Trophoblast cell (in vitro differentiated cells and primary cell): ENCODE results near the gene CTIF.

Source experiments
- DNase-seq, 2 donors: peaks; one replicate each; pipeline ENCODE4 v3.0.0-alpha.2; 2016
- H2AFZ ChIP-seq: 2 replicates; pipeline ENCODE4 v1.6.1; 2013; ENCODE audit warnings: low read length, moderate library complexity, mild to moderate bottlenecking; ENCODE audit not compliant: insufficient read depth, poor library complexity
- H2AK5ac ChIP-seq: 2 replicates; pipeline ENCODE4 v1.6.1; 2013; ENCODE audit warnings: mild to moderate bottlenecking, low read length
- H2BK120ac ChIP-seq: 2 replicates; pipeline ENCODE4 v1.6.1; 2013; ENCODE audit warnings: low read length, mild to moderate bottlenecking, moderate library complexity; ENCODE audit not compliant: insufficient read depth, poor library complexity
- H2BK12ac ChIP-seq: 2 replicates; pipeline ENCODE4 v1.6.1; 2013; ENCODE audit warnings: mild to moderate bottlenecking, low read length, moderate library complexity
- H2BK5ac ChIP-seq: 2 replicates; pipeline ENCODE4 v1.6.1; 2013; ENCODE audit warnings: low read length, low read depth, moderate library complexity, mild to moderate bottlenecking; ENCODE audit not compliant: poor library complexity
- H3K14ac ChIP-seq: 2 replicates; pipeline ENCODE4 v1.6.1; 2013; ENCODE audit warnings: mild to moderate bottlenecking, low read length
- H3K18ac ChIP-seq: 2 replicates; pipeline ENCODE4 v1.6.1; 2013; ENCODE audit warnings: mild to moderate bottlenecking, low read length
- H3K23ac ChIP-seq: 2 replicates; pipeline ENCODE4 v1.6.1; 2013; ENCODE audit warnings: low read length
- H3K27ac ChIP-seq: 2 replicates; pipeline ENCODE4 v1.5.1; 2013; ENCODE audit warnings: low read depth, mild to moderate bottlenecking, inconsistent platforms, low read length, moderate library complexity
- H3K27me3 ChIP-seq: 2 replicates; pipeline ENCODE4 v1.6.1; 2013; ENCODE audit warnings: inconsistent platforms, mild to moderate bottlenecking, low read length, moderate library complexity; ENCODE audit not compliant: insufficient read depth
- H3K36me3 ChIP-seq, 2 experiments: 1 replicate in 1 of 2; 2 replicates in 1 of 2; pipeline ENCODE4 v1.6.1; 2013; ENCODE audit warnings: low read length in 2 of 2, mild to moderate bottlenecking in 2 of 2, moderate library complexity in 1 of 2; ENCODE audit not compliant: insufficient read depth in 2 of 2, control insufficient read depth in 1 of 2
- H3K4ac ChIP-seq: 2 replicates; pipeline ENCODE4 v1.6.1; 2013; ENCODE audit warnings: low read depth, mild to moderate bottlenecking, low read length, moderate library complexity
- H3K4me1 ChIP-seq, 2 experiments: 1 replicate in 1 of 2; 2 replicates in 1 of 2; pipeline ENCODE4 v1.6.1; 2013; ENCODE audit warnings: low read length in 2 of 2, mild to moderate bottlenecking in 2 of 2, moderate library complexity in 1 of 2; ENCODE audit not compliant: insufficient read depth in 2 of 2, control insufficient read depth in 1 of 2
- H3K4me2 ChIP-seq: 2 replicates; pipeline ENCODE4 v1.6.1; 2013; ENCODE audit warnings: inconsistent platforms, mild to moderate bottlenecking, low read length, moderate library complexity
- H3K4me3 ChIP-seq: 2 replicates; pipeline ENCODE4 v1.5.1; 2013; ENCODE audit warnings: mild to moderate bottlenecking, low read depth, low read length, inconsistent platforms
- H3K79me1 ChIP-seq: one replicate; pipeline ENCODE4 v1.6.1; 2013; ENCODE audit warnings: low read length
- H3K79me2 ChIP-seq: 2 replicates; pipeline ENCODE4 v1.6.1; 2013; ENCODE audit warnings: low read length, mild to moderate bottlenecking; ENCODE audit not compliant: control insufficient read depth, insufficient read depth, poor library complexity
- H3K9ac ChIP-seq: 2 replicates; pipeline ENCODE4 v1.6.1; 2013; ENCODE audit warnings: mild to moderate bottlenecking, low read length
- H3K9me3 ChIP-seq: 2 replicates; pipeline ENCODE4 v1.6.1; 2013; ENCODE audit warnings: low read depth, mild to moderate bottlenecking, control low read depth, inconsistent platforms, low read length; ENCODE audit not compliant: insufficient read depth
- H4K12ac ChIP-seq: 2 replicates; pipeline ENCODE4 v1.6.1; 2013; ENCODE audit warnings: low read depth, mild to moderate bottlenecking, low read length, moderate library complexity
- H4K8ac ChIP-seq: 2 replicates; pipeline ENCODE4 v1.6.1; 2013; ENCODE audit warnings: low read depth, mild to moderate bottlenecking, low read length, moderate library complexity
- H4K91ac ChIP-seq: one replicate; pipeline ENCODE4 v1.6.1; 2013; ENCODE audit warnings: low read depth, mild to moderate bottlenecking, low read length, moderate library complexity
- WGBS: extraction: QIAGEN DNeasy Blood & Tissue Kit; methylation state at CpG from one replicate; pipeline ENCODE4 v1.1.7; 2013; ENCODE audit warnings: missing lambda C conversion rate; ENCODE audit not compliant: insufficient read length, insufficient coverage; ENCODE audit errors: extremely low coverage; 5-methylcytosine and 5-hydroxymethylcytosine counted together

CTIF gene

DNA sequence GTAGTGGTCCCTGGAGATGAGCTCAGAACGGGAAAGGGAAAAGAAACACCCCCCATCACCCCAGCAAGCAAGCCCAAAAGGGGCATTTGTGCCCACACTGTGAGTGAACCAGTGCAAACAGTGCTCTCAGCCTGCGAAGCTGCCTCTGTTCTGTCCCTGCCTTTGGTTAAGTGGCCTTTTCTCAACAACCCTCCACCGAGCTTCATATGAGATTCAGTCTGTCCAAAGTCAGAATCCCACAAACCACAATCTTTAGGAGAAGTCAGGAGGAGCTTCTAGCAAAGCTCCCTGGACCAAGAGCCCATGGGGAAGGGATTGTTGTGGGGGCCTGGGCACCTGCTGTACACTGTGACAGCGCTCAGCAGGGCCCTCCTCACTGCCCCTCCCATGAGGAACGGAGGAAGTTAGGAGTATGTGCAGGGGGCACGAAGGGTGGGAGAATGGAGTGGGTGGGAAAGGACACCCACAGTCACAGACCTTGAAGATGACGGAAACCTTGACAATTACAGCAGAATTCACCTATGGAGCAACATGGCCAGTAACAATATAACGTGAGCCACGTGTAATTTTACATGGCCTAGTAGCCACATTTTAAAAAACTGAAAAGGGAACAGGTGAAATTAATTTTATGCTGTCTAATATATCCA is 292.4 kb downstream of the CTIF start:
- no peaks in the 10 kb centered on the region for H3K9me3 ChIP-seq
- H3K27me3 ChIP-seq = no peaks in the 10 kb centered on the region
- H3K36me3 ChIP-seq = no peaks in the 10 kb centered on the region
- peak overlapping the region; percentile 23 for H2BK120ac ChIP-seq
- peak overlapping the region; percentile 90 for H2BK12ac ChIP-seq
- H3K27ac ChIP-seq = no peak overlapping the region
- H3K4me3 ChIP-seq = no peak overlapping the region
- H4K91ac ChIP-seq = peak overlapping the region; percentile 67
- no peak overlapping the region for H3K9ac ChIP-seq
- H3K79me1 ChIP-seq = peaks cover 68% of the 10 kb centered on the region
- no peak overlapping the region for H4K12ac ChIP-seq
- H3K18ac ChIP-seq = peak overlapping the region; percentile 64
- H4K8ac ChIP-seq = no peak overlapping the region
- H3K79me2 ChIP-seq = peaks cover 8% of the 10 kb centered on the region
- H3K4me1 ChIP-seq = peaks cover 60 to 63% of the 10 kb centered on the region in 2 experiments
- no peak overlapping the region for H3K23ac ChIP-seq
- H3K4ac ChIP-seq = peak overlapping the region; percentile 53
- peak overlapping the region; percentile 96 for H2AK5ac ChIP-seq
- no peak overlapping the region for H2AFZ ChIP-seq
- H3K4me2 ChIP-seq = no peak overlapping the region
- no peak for DNase-seq
- H2BK5ac ChIP-seq = no peak overlapping the region
- WGBS = no CpG with 5 or more reads among the region's 9 CpGs
- peak overlapping the region; percentile 37 for H3K14ac ChIP-seq

DNA sequence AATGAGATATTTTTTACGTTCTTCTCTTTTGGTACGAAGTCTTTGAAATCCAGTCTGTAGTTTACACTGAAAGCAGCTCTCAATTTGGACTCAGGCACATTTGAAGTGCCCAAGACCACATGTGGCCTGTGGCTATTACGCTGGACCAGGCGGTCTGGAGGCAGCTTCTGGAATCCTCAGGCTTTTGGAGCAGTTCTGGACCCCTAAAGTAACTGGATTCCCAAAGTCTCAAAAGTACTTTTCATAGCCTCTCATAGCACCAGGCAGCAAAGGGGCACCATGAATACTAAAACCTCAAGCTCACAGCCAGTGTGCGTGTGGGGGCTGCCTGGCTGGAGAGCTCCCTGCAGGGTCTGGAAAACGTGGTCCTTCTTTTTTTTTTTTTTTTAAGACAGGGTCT is 293.0 kb downstream of the CTIF start:
- H3K27ac ChIP-seq = no peak overlapping the region
- peak overlapping the region; percentile 77 for H2BK120ac ChIP-seq
- peaks cover 7% of the 10 kb centered on the region for H3K79me2 ChIP-seq
- H2BK12ac ChIP-seq = peak overlapping the region; percentile 47
- no peaks in the 10 kb centered on the region for H3K27me3 ChIP-seq
- H4K8ac ChIP-seq = peak overlapping the region; percentile 32
- no peak overlapping the region for H2AFZ ChIP-seq
- H3K18ac ChIP-seq = peak overlapping the region; percentile 35
- WGBS = no CpG with 5 or more reads among the region's 6 CpGs
- H4K91ac ChIP-seq = peak overlapping the region; percentile 74
- no peaks in the 10 kb centered on the region for H3K36me3 ChIP-seq
- H4K12ac ChIP-seq = no peak overlapping the region
- H2BK5ac ChIP-seq = peak overlapping the region; percentile 35
- no peak overlapping the region for H3K4me3 ChIP-seq
- H3K4me2 ChIP-seq = no peak overlapping the region
- no peak overlapping the region for H3K9ac ChIP-seq
- H3K23ac ChIP-seq = no peak overlapping the region
- H3K14ac ChIP-seq = peak overlapping the region; percentile 20
- peaks cover 67% of the 10 kb centered on the region for H3K79me1 ChIP-seq
- no peak overlapping the region for H2AK5ac ChIP-seq
- H3K4me1 ChIP-seq = peaks cover 55 to 60% of the 10 kb centered on the region in 2 experiments
- H3K4ac ChIP-seq = no peak overlapping the region
- H3K9me3 ChIP-seq = no peaks in the 10 kb centered on the region
- DNase-seq = no peak

DNA sequence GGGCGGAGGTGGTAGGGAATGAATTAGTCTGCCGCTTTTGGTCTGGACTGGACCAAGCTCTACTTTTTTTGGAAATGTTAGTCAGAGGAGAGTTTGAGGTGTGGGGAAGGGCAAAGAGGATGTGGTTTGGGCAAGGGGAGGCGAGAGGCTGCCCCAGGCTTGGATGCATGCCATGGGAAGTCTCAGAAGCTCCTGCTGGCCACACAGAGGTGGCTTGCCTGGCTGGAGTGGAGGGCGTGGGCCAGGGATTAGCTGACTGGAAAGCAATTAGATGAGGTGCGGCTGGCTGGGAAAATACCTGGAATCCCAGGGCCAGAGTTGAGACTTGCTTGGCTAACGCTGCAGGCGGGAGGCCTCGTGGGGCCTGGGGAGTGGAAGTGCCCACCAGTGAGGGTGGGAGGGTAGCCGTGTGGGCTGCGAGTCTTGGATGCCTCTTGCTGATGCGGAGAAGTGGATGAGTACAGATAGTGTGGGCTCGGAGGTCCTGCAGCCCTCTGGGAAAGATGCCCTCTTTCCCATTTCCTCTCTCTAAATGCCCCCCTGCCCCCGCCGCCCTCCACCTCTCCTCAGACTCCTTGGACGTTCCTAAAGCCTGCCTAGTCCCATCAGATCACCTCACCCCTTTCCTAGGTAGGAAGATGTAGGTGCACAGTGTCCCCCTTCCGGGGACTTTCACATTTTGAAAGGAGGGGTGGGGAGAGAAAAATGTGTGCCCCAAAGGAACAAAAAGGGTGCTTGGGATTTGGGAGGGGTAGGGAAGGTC is 294.3 kb downstream of the CTIF start:
- no CpG with 5 or more reads among the region's 16 CpGs for WGBS
- peak overlapping the region; percentile 87 for H2BK12ac ChIP-seq
- H3K4me2 ChIP-seq = peak overlapping the region; percentile 21
- H3K14ac ChIP-seq = peak overlapping the region; percentile 57
- peak overlapping the region; percentile 54 for H4K8ac ChIP-seq
- H3K79me1 ChIP-seq = peaks cover 65% of the 10 kb centered on the region
- H3K36me3 ChIP-seq = no peaks in the 10 kb centered on the region
- H2AK5ac ChIP-seq = peak overlapping the region; percentile 78
- peak overlapping the region; percentile 63 for H3K4ac ChIP-seq
- H3K9me3 ChIP-seq = no peaks in the 10 kb centered on the region
- peaks cover 45 to 52% of the 10 kb centered on the region in 2 experiments for H3K4me1 ChIP-seq
- H3K23ac ChIP-seq = no peak overlapping the region
- no peak overlapping the region for H3K9ac ChIP-seq
- peak overlapping the region; percentile 77 for H2BK5ac ChIP-seq
- peak overlapping the region; percentile 87 for H4K91ac ChIP-seq
- H3K27ac ChIP-seq = peak overlapping the region; percentile 63
- peak overlapping the region; percentile 84 for H2BK120ac ChIP-seq
- no peak overlapping the region for H2AFZ ChIP-seq
- no peak overlapping the region for H4K12ac ChIP-seq
- no peaks in the 10 kb centered on the region for H3K27me3 ChIP-seq
- peaks cover 7% of the 10 kb centered on the region for H3K79me2 ChIP-seq
- H3K4me3 ChIP-seq = no peak overlapping the region
- H3K18ac ChIP-seq = peak overlapping the region; percentile 60
- peak; percentile 33 for DNase-seq

DNA sequence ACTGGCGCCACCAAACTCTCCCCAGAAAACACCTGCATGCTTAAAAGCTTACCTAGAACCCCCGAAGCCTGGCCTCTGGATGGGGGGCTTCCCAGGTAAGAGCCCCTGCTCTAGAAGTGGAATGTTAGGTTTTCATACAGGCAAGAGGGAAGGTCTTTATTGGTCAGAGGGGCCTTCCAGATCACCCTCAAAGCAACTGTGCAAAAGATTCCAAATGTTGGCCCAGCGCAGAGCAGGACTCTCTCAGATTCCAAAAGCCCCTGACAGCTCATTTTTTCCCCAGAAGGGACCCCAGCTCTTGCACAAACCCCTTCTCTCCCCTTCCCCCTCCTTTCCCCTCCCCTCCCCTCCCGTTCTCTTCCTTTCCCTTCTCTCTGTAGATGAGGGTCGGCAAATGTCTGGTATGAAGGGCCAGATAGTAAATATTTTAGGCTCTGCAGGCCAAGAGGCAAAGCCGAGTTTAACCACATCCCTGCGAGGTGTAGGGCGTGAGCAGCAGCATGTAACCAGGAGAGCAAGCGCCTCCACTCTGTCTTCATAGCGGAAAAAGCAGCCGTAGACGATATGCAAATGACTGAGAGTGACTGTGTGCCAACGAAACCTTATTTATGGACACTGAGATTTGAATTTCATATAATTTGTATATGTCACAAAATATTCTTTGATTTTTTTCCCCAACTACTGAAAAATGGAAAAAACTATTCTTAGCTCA is 295.0 kb downstream of the CTIF start:
- no peak overlapping the region for H3K9ac ChIP-seq
- no CpG with 5 or more reads among the region's 13 CpGs for WGBS
- peak overlapping the region; percentile 78 for H2AK5ac ChIP-seq
- peaks cover 44 to 50% of the 10 kb centered on the region in 2 experiments for H3K4me1 ChIP-seq
- H4K8ac ChIP-seq = peak overlapping the region; percentile 15
- H3K23ac ChIP-seq = no peak overlapping the region
- no peak overlapping the region for H3K4me2 ChIP-seq
- peak overlapping the region; percentile 77 for H2BK5ac ChIP-seq
- no peak overlapping the region for H4K12ac ChIP-seq
- H2BK120ac ChIP-seq = peak overlapping the region; percentile 84
- no peak overlapping the region for H3K4me3 ChIP-seq
- H3K4ac ChIP-seq = peak overlapping the region; percentile 22
- peak in 1 of 2 donors; percentile 8 for DNase-seq
- H4K91ac ChIP-seq = peak overlapping the region; percentile 87
- H3K27me3 ChIP-seq = no peaks in the 10 kb centered on the region
- H3K14ac ChIP-seq = peak overlapping the region; percentile 57
- H3K27ac ChIP-seq = peak overlapping the region; percentile 63
- H3K18ac ChIP-seq = peak overlapping the region; percentile 63
- H3K36me3 ChIP-seq = no peaks in the 10 kb centered on the region
- peaks cover 66% of the 10 kb centered on the region for H3K79me1 ChIP-seq
- peaks cover 6% of the 10 kb centered on the region for H3K79me2 ChIP-seq
- H2BK12ac ChIP-seq = peak overlapping the region; percentile 87
- H2AFZ ChIP-seq = no peak overlapping the region
- H3K9me3 ChIP-seq = no peaks in the 10 kb centered on the region
